Cardiac septum (tissue), 1 donor: ENCODE data around the gene DPY19L3. TPM values are rescaled to one million over a fixed set of nuclear protein-coding genes. Genes with fewer than 3 reads are reported as not detected.
"Not testable (repeated sequence)": the region's sequence is repeated elsewhere in the genome, so short reads cannot be mapped to it uniquely, and the experiment has no call there.

Experiments used
- DNase-seq: peaks from one replicate; pipeline ENCODE4 v3.0.0-alpha.2; 2020; ENCODE audit warnings: low spot score
- intact Hi-C: fragments of 100-400 bp; cut with DNase I; formaldehyde crosslinking; loops from one replicate; pipeline ENCODE4 v1.14.0; 2022
- long read RNA-seq: library from polyadenylated mRNA; unstranded; transcript quantifications from one replicate; pipeline ENCODE4 v2.0.0, GENCODE V29; 2021
- total RNA-seq: library from RNA; stranded (reverse); fragmentation: NEBNext Ultra II Directional; extraction: Animal tissue kit (Norgen Biotek cat#: 25700); gene quantifications from one replicate; pipeline ENCODE4 v1.2.1, GENCODE V29; 2021
- donor health status: DM: no; HTN: no; CAD: no.

DPY19L3 gene, protein sequence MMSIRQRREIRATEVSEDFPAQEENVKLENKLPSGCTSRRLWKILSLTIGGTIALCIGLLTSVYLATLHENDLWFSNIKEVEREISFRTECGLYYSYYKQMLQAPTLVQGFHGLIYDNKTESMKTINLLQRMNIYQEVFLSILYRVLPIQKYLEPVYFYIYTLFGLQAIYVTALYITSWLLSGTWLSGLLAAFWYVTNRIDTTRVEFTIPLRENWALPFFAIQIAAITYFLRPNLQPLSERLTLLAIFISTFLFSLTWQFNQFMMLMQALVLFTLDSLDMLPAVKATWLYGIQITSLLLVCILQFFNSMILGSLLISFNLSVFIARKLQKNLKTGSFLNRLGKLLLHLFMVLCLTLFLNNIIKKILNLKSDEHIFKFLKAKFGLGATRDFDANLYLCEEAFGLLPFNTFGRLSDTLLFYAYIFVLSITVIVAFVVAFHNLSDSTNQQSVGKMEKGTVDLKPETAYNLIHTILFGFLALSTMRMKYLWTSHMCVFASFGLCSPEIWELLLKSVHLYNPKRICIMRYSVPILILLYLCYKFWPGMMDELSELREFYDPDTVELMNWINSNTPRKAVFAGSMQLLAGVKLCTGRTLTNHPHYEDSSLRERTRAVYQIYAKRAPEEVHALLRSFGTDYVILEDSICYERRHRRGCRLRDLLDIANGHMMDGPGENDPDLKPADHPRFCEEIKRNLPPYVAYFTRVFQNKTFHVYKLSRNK
- 8.6 TPM for total RNA-seq
- long read RNA-seq, full-length matches to known transcripts, result 2 of 2 reads
- long read RNA-seq, partial matches to known transcripts, result 0 of 2 reads
- long read RNA-seq, other reads (novel, unspliced or antisense), result 0 of 2 reads

DNA sequence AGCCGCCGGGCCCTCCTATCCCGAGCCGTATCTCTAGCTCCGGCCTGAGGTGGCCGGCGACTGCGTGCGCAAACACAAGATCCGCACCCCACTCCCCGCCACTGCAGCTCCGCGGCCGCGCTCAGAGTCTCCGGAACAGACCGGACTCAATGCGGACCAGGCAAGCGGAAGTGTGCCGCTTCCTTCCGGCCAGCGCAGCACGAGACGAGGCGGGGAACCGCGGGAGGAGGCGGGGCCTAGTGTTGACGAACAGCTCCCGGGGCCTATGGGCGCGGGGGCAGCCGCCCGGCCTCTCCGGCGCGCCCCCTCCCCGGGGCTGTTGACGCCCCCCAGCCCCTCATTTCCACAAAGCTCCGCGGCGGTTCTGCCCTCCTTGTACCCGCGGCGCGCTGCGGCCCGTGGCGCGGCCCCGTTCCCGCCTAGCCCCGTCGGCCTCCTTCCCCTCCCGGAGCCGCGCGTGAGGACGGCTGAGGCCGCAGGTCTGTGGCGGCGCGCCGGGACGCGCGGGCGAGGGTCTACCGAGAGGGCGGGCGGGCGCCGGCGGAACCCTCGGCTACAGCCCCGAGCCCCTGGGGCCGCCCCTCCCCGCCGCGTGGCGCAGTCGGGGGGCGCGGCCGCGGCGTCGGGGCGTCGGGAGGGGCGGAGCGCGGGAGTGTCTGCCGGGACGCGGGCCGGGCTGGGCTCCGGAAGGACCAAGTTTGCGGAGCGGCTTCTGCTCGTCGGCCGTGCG is at the start of gene DPY19L3:
Gene DPY19L3, plus strand, starts transcription at position 340 of the 730 bp plus-strand sequence. CDS start 2,484 bp downstream, outside the sequence.
- DNase-seq, result peak; percentile 98
- intact Hi-C loops, result loop anchor here (5.0 kb wide), 1 partner anchor 58 kb away; the partner anchor contains the start of gene ZNF507

- DNase-seq, result no peak
- intact Hi-C loops, result no loop called here
Observed at GRCh38 chr19:32357720-32358119, 47.9 kb upstream of the DPY19L3 start.

DNA sequence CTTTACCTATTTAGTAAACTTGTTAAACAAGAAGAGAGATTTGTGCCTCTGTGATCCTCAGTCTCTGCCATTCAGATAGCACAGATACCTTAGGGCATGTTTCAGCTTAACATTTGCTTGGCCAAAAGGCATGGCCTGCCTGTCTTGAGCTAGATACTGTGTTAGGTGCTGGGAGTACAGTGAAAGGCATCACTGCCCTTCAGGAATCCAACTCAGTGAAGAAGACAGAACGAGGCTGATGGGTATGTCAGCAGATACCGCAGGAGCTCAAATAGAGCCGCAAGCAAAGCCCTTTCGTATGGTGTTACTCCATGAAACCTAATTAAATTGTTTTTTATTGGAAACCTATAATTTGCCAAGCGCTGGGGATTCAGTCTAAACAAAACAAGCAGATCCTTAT is 47.2 kb upstream of the DPY19L3 start:
- DNase-seq, result no peak
- intact Hi-C loops, result no loop called here

DNA sequence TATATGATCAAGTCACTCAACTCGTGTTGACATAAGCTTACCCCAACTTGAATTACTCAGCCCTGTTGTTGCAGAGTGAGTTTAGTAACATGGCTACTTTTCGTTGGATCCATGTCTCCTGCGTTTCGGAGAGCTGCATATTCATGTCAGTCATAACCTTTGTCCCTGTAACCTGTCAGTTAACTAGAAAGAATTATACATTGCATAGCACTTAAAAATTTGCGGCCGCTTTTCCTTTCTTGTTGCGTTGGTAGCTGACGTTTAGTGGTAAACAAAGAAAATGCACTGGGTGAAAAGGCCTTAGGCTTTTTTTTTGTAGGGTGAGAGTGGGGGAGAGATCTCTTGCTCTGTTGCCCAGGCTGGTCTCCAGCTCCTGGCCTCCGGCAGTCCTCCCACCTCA is 46.0 kb upstream of the DPY19L3 start:
- intact Hi-C loops, result no loop called here

GRCh38 chr19:32361574-32362317 is 43.8 kb upstream of the DPY19L3 start:
- intact Hi-C loops, result no loop called here
- no peak for DNase-seq

More for the DNA sequence above, 46.0 kb upstream of the DPY19L3 start:
- no peak for DNase-seq

- DNase-seq, result no peak
- intact Hi-C loops, result no loop called here
Observed at GRCh38 chr19:32362318-32362691, 43.3 kb upstream of the DPY19L3 start.

DNA sequence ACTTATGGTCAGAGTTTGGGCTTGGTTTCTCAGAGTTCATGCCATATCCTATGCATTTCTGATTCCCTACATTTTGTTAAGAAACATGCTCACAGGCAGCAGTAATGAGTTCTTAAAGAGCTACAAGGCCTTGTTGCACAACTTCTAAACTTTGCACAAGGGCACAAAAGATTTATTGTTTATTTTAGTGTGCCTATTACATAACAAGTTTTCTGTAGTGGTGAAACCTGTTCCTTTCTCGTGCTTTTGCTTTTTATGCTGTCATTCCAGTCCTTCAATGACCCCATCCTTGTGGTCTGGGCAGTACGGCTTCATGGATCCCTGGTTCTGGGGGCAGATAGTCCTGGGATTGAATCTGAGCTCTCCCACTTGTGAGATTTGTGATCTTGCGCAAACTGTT is 42.4 kb upstream of the DPY19L3 start:
- no peak for DNase-seq
- intact Hi-C loops, result no loop called here

DNA sequence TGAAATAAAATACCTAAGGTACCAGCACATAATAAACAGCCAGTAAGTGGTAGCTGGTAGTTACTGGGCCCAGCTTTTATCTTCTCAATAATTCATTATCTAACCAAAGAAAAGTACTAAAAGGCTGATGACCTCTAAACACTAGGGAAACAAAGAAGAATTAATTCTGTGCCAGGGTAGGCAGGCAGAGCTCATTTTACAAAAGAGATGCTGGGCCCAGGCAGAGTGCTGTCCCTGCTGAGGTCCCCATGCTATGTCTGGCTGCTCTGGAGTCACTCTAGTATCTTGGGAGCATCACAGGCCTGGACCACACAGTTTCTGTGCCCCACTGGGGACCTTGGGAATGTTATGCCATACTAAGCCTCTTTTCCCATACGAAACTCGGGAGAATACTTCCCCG is 41.9 kb upstream of the DPY19L3 start:
- intact Hi-C loops, result no loop called here

GRCh38 chr19:32364040-32364439 is 41.5 kb upstream of the DPY19L3 start:
- DNase-seq, result no peak
- intact Hi-C loops, result no loop called here

More for the DNA sequence above, 41.9 kb upstream of the DPY19L3 start:
- no peak for DNase-seq

DNA sequence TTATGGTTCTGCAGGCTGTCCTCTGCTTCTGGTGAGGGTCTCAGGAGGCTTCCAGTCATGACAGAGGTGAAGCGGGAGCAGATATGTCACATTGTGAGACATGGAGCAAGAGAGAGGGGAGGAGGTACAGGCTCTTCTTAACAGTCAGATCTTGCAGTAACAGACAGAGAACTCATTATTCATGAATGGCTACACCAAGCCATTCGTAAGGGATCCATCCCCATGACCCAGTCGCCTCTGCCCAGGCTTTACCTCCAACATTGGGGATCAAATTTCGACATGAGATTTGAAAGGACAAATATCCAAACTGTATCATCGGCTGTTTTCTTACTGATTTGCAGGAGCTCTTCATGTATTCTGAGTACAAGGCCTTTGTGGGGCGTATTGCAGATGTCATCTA is 38.5 kb upstream of the DPY19L3 start:
- intact Hi-C loops, result no loop called here
- DNase-seq, result no peak

DNA sequence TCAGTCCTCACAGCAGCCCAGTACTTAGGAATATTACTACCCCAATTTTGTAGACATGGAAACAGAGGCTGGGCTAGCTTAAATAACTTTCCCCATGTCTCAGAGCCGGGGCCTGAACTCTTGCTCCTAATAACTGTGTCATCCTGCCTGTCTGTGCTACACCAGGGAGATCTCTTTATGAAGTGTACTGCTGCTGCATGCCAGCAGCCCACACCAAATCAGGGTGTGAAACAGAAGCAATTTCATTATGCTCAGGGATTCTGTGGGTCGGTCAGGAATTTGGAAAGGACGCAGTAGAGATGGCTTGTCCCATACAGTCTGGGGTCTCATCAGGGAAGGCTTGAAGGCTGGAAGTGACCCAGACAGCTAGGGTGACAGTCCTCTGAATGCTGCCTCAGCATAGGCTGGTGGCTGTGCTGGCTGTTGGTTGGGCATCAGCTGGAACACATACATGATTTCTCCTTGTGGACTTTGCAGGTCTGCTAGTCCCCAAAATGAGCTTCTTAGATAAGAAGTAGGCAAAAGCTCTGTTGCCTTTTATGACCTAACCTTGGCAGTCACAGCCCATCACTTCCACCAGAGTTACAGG is 37.5 kb upstream of the DPY19L3 start:
- intact Hi-C loops, result no loop called here
- no peak for DNase-seq

DNA sequence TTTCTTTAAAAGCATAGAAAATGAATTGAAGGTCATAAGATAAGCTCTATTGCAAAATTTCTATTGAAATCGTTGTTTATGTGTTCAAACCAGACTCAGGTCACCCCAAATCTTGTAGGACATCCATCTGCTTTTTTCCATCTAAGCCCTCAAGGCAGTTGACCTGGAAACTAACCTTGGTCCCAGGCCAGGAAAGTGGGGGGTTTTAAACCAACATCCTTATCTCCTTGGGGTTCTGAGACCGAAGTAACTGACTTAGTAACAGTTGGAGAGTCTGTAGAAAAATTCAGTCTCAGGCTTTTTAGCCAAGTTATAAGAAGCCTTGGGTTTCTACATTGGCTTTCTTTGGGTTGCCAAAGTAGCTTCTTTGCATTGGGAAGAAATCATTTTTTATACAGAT is 36.8 kb upstream of the DPY19L3 start:
- no peak for DNase-seq
- intact Hi-C loops, result no loop called here

- no peak for DNase-seq
- intact Hi-C loops, result no loop called here
Observed at GRCh38 chr19:32372726-32373517, 32.6 kb upstream of the DPY19L3 start.

DNA sequence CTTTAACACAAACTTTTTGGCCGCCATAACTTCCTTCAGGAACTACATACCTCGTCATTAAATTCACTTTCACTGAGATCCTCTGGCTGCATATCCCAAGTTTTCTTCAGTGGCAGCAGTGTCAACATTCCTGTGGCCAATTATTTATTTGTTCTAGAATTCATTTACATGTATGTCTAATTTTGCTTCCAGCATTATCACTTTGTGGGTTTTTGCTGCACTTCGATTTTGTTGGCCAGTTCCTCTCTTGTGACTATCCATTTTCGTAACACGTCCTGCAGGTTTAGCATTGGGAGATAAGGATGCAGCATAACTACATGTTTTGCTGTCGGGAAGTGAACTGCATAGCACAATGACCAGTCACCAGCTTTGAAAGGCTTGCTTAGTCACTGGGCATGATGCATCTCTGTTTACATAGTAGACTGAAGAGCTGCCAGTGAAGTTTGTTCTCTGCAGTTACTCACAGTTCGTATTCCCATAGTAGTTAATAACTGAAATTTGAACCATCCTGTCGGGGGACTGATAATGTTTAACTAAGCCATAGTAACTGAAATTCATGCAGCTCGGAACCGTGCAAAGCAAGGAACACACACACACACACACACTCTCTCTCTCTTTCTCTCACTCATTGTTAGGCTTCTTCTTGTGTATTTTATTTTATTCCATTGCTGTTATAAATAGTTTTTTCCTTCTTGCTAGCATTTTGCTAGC is 31.8 kb upstream of the DPY19L3 start:
- intact Hi-C loops, result no loop called here
- no peak for DNase-seq

DNA sequence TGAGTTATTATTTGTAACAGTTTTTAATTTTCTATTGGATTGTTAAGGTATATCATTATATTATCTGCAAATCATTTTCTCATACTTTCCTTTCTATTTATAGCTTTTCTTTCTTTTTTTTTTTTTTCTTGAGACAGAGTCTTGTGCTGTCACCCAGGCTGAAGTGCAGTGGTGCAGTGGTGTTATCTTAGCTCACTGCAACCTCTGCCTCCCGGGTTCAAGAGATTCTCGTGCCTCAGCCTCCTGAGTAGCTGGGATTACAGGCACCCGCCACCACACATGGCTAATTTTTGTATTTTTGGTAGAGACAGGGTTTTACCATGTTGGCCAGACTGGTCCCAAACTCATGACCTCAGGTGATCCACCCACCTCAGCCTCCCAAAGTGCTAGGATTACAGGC is 31.2 kb upstream of the DPY19L3 start:
- intact Hi-C loops, DNase-seq: not testable (repeated sequence)

GRCh38 chr19:32377088-32377487 is 28.5 kb upstream of the DPY19L3 start:
- intact Hi-C loops, result not testable (repeated sequence)

GRCh38 chr19:32380269-32380668 is 25.3 kb upstream of the DPY19L3 start:
- intact Hi-C loops, result no loop called here
- no peak for DNase-seq

More at GRCh38 chr19:32377088-32377487, 28.5 kb upstream of the DPY19L3 start:
- DNase-seq, result not testable (repeated sequence)
